Stimulated activated CD8-positive, alpha-beta memory T cell treated with anti-CD3 and anti-CD28 coated beads, Interleukin-7, amount 100 ng/mL, for 48 hours (primary cell): ENCODE results near the gene PDE9A.

Source experiments
- DNase-seq, 2 donors: peaks; one replicate each; pipeline ENCODE4 v3.0.0-alpha.2; 2020; ENCODE audit warnings: low read depth in 1 of 2; ENCODE audit errors: extremely low read depth in 1 of 2

Gene PDE9A

GRCh38 chr21:42766739-42767560 lies 113.5 kb downstream of the PDE9A start:
- no peak for DNase-seq

GRCh38 chr21:42767561-42767835 lies 114.1 kb downstream of the PDE9A start:
- DNase-seq = no peak

- no peak for DNase-seq
These were observed 115.1 kb downstream of the PDE9A start for GRCh38 chr21:42768324-42769121.

- no peak for DNase-seq
These were observed 115.9 kb downstream of the PDE9A start for GRCh38 chr21:42769183-42769819.

GRCh38 chr21:42769820-42770716 lies 116.6 kb downstream of the PDE9A start:
- DNase-seq = no peak

- no peak for DNase-seq
These were observed 117.5 kb downstream of the PDE9A start for GRCh38 chr21:42770717-42771502.

GRCh38 chr21:42771503-42771805 lies 118.0 kb downstream of the PDE9A start:
- DNase-seq = no peak

- DNase-seq = no peak
These were observed 121.7 kb downstream of the PDE9A start for GRCh38 chr21:42775123-42775522.

- DNase-seq = no peak
These were observed 122.5 kb downstream of the PDE9A start for GRCh38 chr21:42775891-42776290.

- DNase-seq = no peak
These were observed 123.8 kb downstream of the PDE9A start for GRCh38 chr21:42777064-42777756.

- DNase-seq = no peak
These were observed 124.4 kb downstream of the PDE9A start for GRCh38 chr21:42777757-42778344.

GRCh38 chr21:42779431-42779861 lies 126.0 kb downstream of the PDE9A start:
- no peak for DNase-seq

GRCh38 chr21:42780617-42781016 lies 127.2 kb downstream of the PDE9A start:
- no peak for DNase-seq

GRCh38 chr21:42781150-42781970 lies 127.9 kb downstream of the PDE9A start:
- DNase-seq = no peak

- DNase-seq = no peak
These were observed 128.7 kb downstream of the PDE9A start for GRCh38 chr21:42781971-42782722.

- DNase-seq = no peak
These were observed 129.4 kb downstream of the PDE9A start for GRCh38 chr21:42782723-42783242.

- no peak for DNase-seq
These were observed 130.9 kb downstream of the PDE9A start for GRCh38 chr21:42784276-42784675.
